GM12892 (cell line): ENCODE measurements around the gene STK11IP. TPM values are rescaled to one million over a fixed set of nuclear protein-coding genes. Genes with fewer than 3 reads are reported as not detected.

Experiments used
- DNase-seq: peaks from one replicate; pipeline ENCODE4 v3.0.0; 2011; ENCODE audit not compliant: insufficient read length
- FAIRE-seq: peaks from 2 replicates; lab custom pipeline; 2011; peaks lifted over from hg19 to GRCh38; lab: Jason Lieb, UNC
- POLR2A ChIP-seq: IDR thresholded peaks from 2 replicates; pipeline ENCODE4 v1.6.1; 2011; ENCODE audit warnings: low read depth, low read length, control low read depth
- POLR2AphosphoS5 ChIP-seq: IDR thresholded peaks from 2 replicates; pipeline ENCODE4 v1.6.1; 2011; ENCODE audit warnings: low read depth, low read length, control low read depth
- TAF1 ChIP-seq: IDR thresholded peaks from 2 replicates; pipeline ENCODE4 v1.6.1; 2011; ENCODE audit warnings: low read depth, mild to moderate bottlenecking, control low read depth, low read length, borderline replicate concordance
- polyA plus RNA-seq: library from polyadenylated mRNA; unstranded; fragments of >200 nt; gene quantifications from one replicate; pipeline ENCODE4 v1.2.1, GENCODE V29; 2012; ENCODE audit warnings: missing spikeins, inconsistent platforms; ENCODE audit not compliant: missing spikeins

STK11IP gene
- 10.4 TPM for polyA plus RNA-seq

- peak; percentile 94 for DNase-seq
- TF ChIP-seq POLR2AphosphoS5 (peak; percentile 61; the same call in 1 of the 2 replicates), TAF1 (peak; percentile 38; the same call in 1 of the 2 replicates), POLR2A (peak; percentile 88)
- peak; percentile 97 for FAIRE-seq
These were observed at the start of gene STK11IP for GRCh38 chr2:219597552-219598307. TSS of gene STK11IP (plus strand) at chr2:219597857. CDS start at chr2:219598120, 263 bp downstream.

- FAIRE-seq = no peak
- DNase-seq = no peak
- no peak for TF ChIP-seq POLR2AphosphoS5
These were observed 48.7 kb upstream of the STK11IP start for GRCh38 chr2:219548990-219549389.

- FAIRE-seq = no peak
These were observed 48.0 kb upstream of the STK11IP start for GRCh38 chr2:219549619-219550018.

GRCh38 chr2:219551441-219552381 is 45.9 kb upstream of the STK11IP start:
- DNase-seq = no peak
- FAIRE-seq = no peak
- TF ChIP-seq POLR2A (no peak), POLR2AphosphoS5 (no peak), TAF1 (no peak)

More at GRCh38 chr2:219549619-219550018, 48.0 kb upstream of the STK11IP start:
- no peak for DNase-seq
- no peak for TF ChIP-seq POLR2AphosphoS5
- TF ChIP-seq TAF1 = no peak
- no peak for TF ChIP-seq POLR2A

GRCh38 chr2:219552382-219553167 is 45.1 kb upstream of the STK11IP start:
- FAIRE-seq (peak; percentile 89), DNase-seq (peak; percentile 84)
- no peak for TF ChIP-seq TAF1
- TF ChIP-seq POLR2AphosphoS5 = no peak
- TF ChIP-seq POLR2A = no peak

GRCh38 chr2:219553168-219553417 is 44.6 kb upstream of the STK11IP start:
- no peak for FAIRE-seq
- DNase-seq = no peak

GRCh38 chr2:219553463-219553963 is 44.1 kb upstream of the STK11IP start:
- TF ChIP-seq TAF1 (no peak), POLR2AphosphoS5 (no peak), POLR2A (no peak)

More at GRCh38 chr2:219553168-219553417, 44.6 kb upstream of the STK11IP start:
- TF ChIP-seq POLR2AphosphoS5 = no peak
- TF ChIP-seq POLR2A = no peak
- no peak for TF ChIP-seq TAF1

GRCh38 chr2:219554350-219554749 is 43.3 kb upstream of the STK11IP start:
- TF ChIP-seq POLR2A (no peak), POLR2AphosphoS5 (no peak), TAF1 (no peak)
- FAIRE-seq = no peak
- DNase-seq = no peak

More at GRCh38 chr2:219553463-219553963, 44.1 kb upstream of the STK11IP start:
- DNase-seq (no peak), FAIRE-seq (no peak)

GRCh38 chr2:219555956-219556355 is 41.7 kb upstream of the STK11IP start:
- no peak for FAIRE-seq
- DNase-seq = no peak
- TF ChIP-seq TAF1 (no peak), POLR2AphosphoS5 (no peak), POLR2A (no peak)

- DNase-seq (no peak), FAIRE-seq (no peak)
- TF ChIP-seq POLR2A (no peak), POLR2AphosphoS5 (no peak), TAF1 (no peak)
These were observed 41.2 kb upstream of the STK11IP start for GRCh38 chr2:219556413-219556812.

GRCh38 chr2:219557320-219557719 is 40.3 kb upstream of the STK11IP start:
- TF ChIP-seq TAF1 = no peak
- no peak for TF ChIP-seq POLR2AphosphoS5
- TF ChIP-seq POLR2A = no peak
- no peak for FAIRE-seq
- no peak for DNase-seq
